Activated gamma-delta T cell treated with Interleukin-2 at 50 U/mL for 16 hours (primary cell): Measurements from ENCODE around the gene FAM174C.

Experiments used
- DNase-seq: peaks from one replicate; pipeline ENCODE4 v3.0.0-alpha.2; 2020

FAM174C gene

GRCh38 chr19:1251330-1252220, 23.8 kb upstream of the FAM174C start:
- peak; percentile 61 for DNase-seq

GRCh38 chr19:1252221-1252820, 23.0 kb upstream of the FAM174C start:
- peak; percentile 77 for DNase-seq

- peak; percentile 80 for DNase-seq
Measured at GRCh38 chr19:1252821-1253513, 22.4 kb upstream of the FAM174C start.

GRCh38 chr19:1253514-1254080, 21.7 kb upstream of the FAM174C start:
- no peak for DNase-seq

- DNase-seq, result no peak
Measured at GRCh38 chr19:1254081-1254527, 21.2 kb upstream of the FAM174C start.

GRCh38 chr19:1254530-1255185, 20.7 kb upstream of the FAM174C start:
- no peak for DNase-seq

- no peak for DNase-seq
Measured at GRCh38 chr19:1255186-1256161, 19.9 kb upstream of the FAM174C start.

GRCh38 chr19:1256646-1257474, 18.5 kb upstream of the FAM174C start:
- DNase-seq, result no peak

- DNase-seq, result no peak
Measured at GRCh38 chr19:1257475-1258162, 17.7 kb upstream of the FAM174C start.

- DNase-seq, result no peak
Measured at GRCh38 chr19:1258163-1258492, 17.2 kb upstream of the FAM174C start.

GRCh38 chr19:1258707-1259205, 16.6 kb upstream of the FAM174C start:
- DNase-seq, result no peak

- peak; percentile 74 for DNase-seq
Measured at GRCh38 chr19:1259206-1259875, 16.0 kb upstream of the FAM174C start.

- DNase-seq, result peak; percentile 50
Measured at GRCh38 chr19:1259876-1260748, 15.2 kb upstream of the FAM174C start.

- peak; percentile 97 for DNase-seq
Measured at GRCh38 chr19:1260749-1261537, 14.4 kb upstream of the FAM174C start.

GRCh38 chr19:1261538-1261797, 13.9 kb upstream of the FAM174C start:
- DNase-seq, result no peak

GRCh38 chr19:1261798-1262622, 13.3 kb upstream of the FAM174C start:
- no peak for DNase-seq
